Measurements from ENCODE around the gene DBNL. TPM values are rescaled to one million over a fixed set of nuclear protein-coding genes. Genes with fewer than 3 reads are reported as not detected.
"Not testable (repeated sequence)": the region's sequence is repeated elsewhere in the genome, so short reads cannot be mapped to it uniquely, and the experiment has no call there.

The DBNL gene
- total RNA-seq, 1 donor from 2014 or later: 68.0 TPM

- not testable (repeated sequence) for H3K27ac Mint-ChIP-seq; H3K27me3 Mint-ChIP-seq; H3K36me3 Mint-ChIP-seq (ENCODE audit: insufficient read depth); H3K4me3 Mint-ChIP-seq (ENCODE audit: low read depth); DNase-seq (ENCODE audit: low spot score, unreplicated experiment); H3K9me3 Mint-ChIP-seq (ENCODE audit: low read depth); H3K4me1 Mint-ChIP-seq (ENCODE audit: low read depth)
Measured at GRCh38 chr7:44031319-44031718, 13.2 kb upstream of the DBNL start.

GRCh38 chr7:44032031-44032430 lies 12.5 kb upstream of the DBNL start:
- not testable (repeated sequence) for H3K36me3 Mint-ChIP-seq (ENCODE audit: insufficient read depth); H3K27me3 Mint-ChIP-seq; DNase-seq (ENCODE audit: low spot score, unreplicated experiment); H3K27ac Mint-ChIP-seq; H3K9me3 Mint-ChIP-seq (ENCODE audit: low read depth); H3K4me3 Mint-ChIP-seq (ENCODE audit: low read depth); H3K4me1 Mint-ChIP-seq (ENCODE audit: low read depth)

GRCh38 chr7:44033971-44034844 lies 10.3 kb upstream of the DBNL start:
- H3K27ac Mint-ChIP-seq; DNase-seq (ENCODE audit: low spot score, unreplicated experiment): not testable (repeated sequence)

GRCh38 chr7:44036364-44036763 lies 8.1 kb upstream of the DBNL start:
- H3K4me1 Mint-ChIP-seq (ENCODE audit: low read depth); H3K4me3 Mint-ChIP-seq (ENCODE audit: low read depth); H3K9me3 Mint-ChIP-seq (ENCODE audit: low read depth); H3K36me3 Mint-ChIP-seq (ENCODE audit: insufficient read depth); H3K27ac Mint-ChIP-seq; DNase-seq (ENCODE audit: low spot score, unreplicated experiment); H3K27me3 Mint-ChIP-seq: not testable (repeated sequence)

More at GRCh38 chr7:44033971-44034844, 10.3 kb upstream of the DBNL start:
- H3K4me3 Mint-ChIP-seq (ENCODE audit: low read depth); H3K4me1 Mint-ChIP-seq (ENCODE audit: low read depth); H3K9me3 Mint-ChIP-seq (ENCODE audit: low read depth); H3K27me3 Mint-ChIP-seq; H3K36me3 Mint-ChIP-seq (ENCODE audit: insufficient read depth): not testable (repeated sequence)

- not testable (repeated sequence) for H3K4me3 Mint-ChIP-seq (ENCODE audit: low read depth); H3K27ac Mint-ChIP-seq
Measured at GRCh38 chr7:44037951-44038350, 6.6 kb upstream of the DBNL start.

GRCh38 chr7:44038553-44038952 lies 5.9 kb upstream of the DBNL start:
- H3K36me3 Mint-ChIP-seq (ENCODE audit: insufficient read depth); H3K27me3 Mint-ChIP-seq; H3K4me3 Mint-ChIP-seq (ENCODE audit: low read depth); H3K27ac Mint-ChIP-seq; DNase-seq (ENCODE audit: low spot score, unreplicated experiment); H3K9me3 Mint-ChIP-seq (ENCODE audit: low read depth); H3K4me1 Mint-ChIP-seq (ENCODE audit: low read depth): not testable (repeated sequence)

More at GRCh38 chr7:44037951-44038350, 6.6 kb upstream of the DBNL start:
- not testable (repeated sequence) for DNase-seq (ENCODE audit: low spot score, unreplicated experiment); H3K36me3 Mint-ChIP-seq (ENCODE audit: insufficient read depth); H3K27me3 Mint-ChIP-seq; H3K9me3 Mint-ChIP-seq (ENCODE audit: low read depth); H3K4me1 Mint-ChIP-seq (ENCODE audit: low read depth)

GRCh38 chr7:44038961-44039558 lies 5.4 kb upstream of the DBNL start:
- not testable (repeated sequence) for H3K4me1 Mint-ChIP-seq (ENCODE audit: low read depth); H3K9me3 Mint-ChIP-seq (ENCODE audit: low read depth); H3K36me3 Mint-ChIP-seq (ENCODE audit: insufficient read depth); H3K27me3 Mint-ChIP-seq
- H3K4me3 Mint-ChIP-seq (ENCODE audit: low read depth): peak overlapping the region; percentile 66
- H3K27ac Mint-ChIP-seq: peak overlapping the region; percentile 93
- peak; percentile 83 for DNase-seq (ENCODE audit: low spot score, unreplicated experiment)

GRCh38 chr7:44039800-44040492 lies 4.6 kb upstream of the DBNL start:
- not testable (repeated sequence) for H3K9me3 Mint-ChIP-seq (ENCODE audit: low read depth); H3K4me1 Mint-ChIP-seq (ENCODE audit: low read depth); H3K27ac Mint-ChIP-seq; DNase-seq (ENCODE audit: low spot score, unreplicated experiment); H3K27me3 Mint-ChIP-seq; H3K36me3 Mint-ChIP-seq (ENCODE audit: insufficient read depth)
- H3K4me3 Mint-ChIP-seq (ENCODE audit: low read depth): peak overlapping the region; percentile 26

- peak overlapping the region; percentile 69 for H3K4me3 Mint-ChIP-seq (ENCODE audit: low read depth)
Measured at GRCh38 chr7:44040493-44040891, 4.0 kb upstream of the DBNL start.

More at GRCh38 chr7:44040493-44040891, 4.0 kb upstream of the DBNL start:
- not testable (repeated sequence) for H3K27ac Mint-ChIP-seq; H3K27me3 Mint-ChIP-seq; H3K36me3 Mint-ChIP-seq (ENCODE audit: insufficient read depth); H3K9me3 Mint-ChIP-seq (ENCODE audit: low read depth)
- peak; percentile 30 for DNase-seq (ENCODE audit: low spot score, unreplicated experiment)
- H3K4me1 Mint-ChIP-seq (ENCODE audit: low read depth): peaks cover 10% of the 10 kb centered on the region
- TF ChIP-seq CTCF (IDR thresholded peaks at IDR 0.05; ENCODE audit: unreplicated experiment): peak; percentile 43

All from progenitor cell of endocrine pancreas (in vitro differentiated cells).